ENCODE measurements around the gene OSTM1. TPM values are rescaled to one million over a fixed set of nuclear protein-coding genes. Genes with fewer than 3 reads are reported as not detected.

Gene OSTM1
- total and polyA plus RNA-seq, 2 experiments from 2014 or later, result 27.0 to 29.3 TPM

DNA sequence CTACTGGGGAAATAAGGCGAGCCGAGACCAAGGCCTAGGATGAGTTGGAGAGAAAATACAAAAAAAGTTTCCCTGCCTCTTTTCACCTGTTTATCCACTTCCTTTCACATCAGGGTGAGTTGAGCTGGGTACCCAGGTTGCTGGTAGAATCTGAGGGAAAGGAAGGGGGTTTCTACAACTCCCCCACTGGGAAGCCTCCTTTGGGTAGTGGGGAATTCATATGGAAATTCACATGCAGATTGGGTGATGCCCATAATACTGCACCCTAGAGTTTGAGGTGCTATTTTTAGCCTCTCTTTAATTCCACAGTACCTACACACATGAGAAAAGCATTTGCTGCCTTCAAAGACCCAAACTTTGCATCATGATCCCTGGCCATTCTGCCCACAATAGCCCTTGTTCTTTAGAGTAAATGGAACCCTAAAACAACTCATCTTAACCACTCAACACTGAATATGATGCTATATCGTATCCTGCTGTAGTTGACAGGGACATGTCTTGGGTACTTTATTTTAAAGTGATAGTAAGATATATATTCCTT lies 2.7 kb downstream of the OSTM1 start:
- TF ChIP-seq EZH2 (IDR thresholded peaks at IDR 0.05; ENCODE audit: insufficient read depth, poor library complexity, severe bottlenecking), result no peak
- TF ChIP-seq EZH2phosphoT487 (IDR thresholded peaks at IDR 0.05; ENCODE audit: insufficient read depth, low read depth), result no peak
- H3K27me3 ChIP-seq (replicated peaks; ENCODE audit: insufficient read depth), result no peaks in the 10 kb centered on the region
- H3K9ac ChIP-seq, result no peak overlapping the region
- H3K9me3 ChIP-seq (ENCODE audit: low read depth), result no peaks in the 10 kb centered on the region
- no peak for DNase-seq
- H3F3A ChIP-seq (ENCODE audit: insufficient read depth), result no peaks in the 10 kb centered on the region
- H3K79me2 ChIP-seq (ENCODE audit: insufficient read depth), result peaks cover 24% of the 10 kb centered on the region
- H3K9me2 ChIP-seq (ENCODE audit: insufficient read depth), result no peaks in the 10 kb centered on the region
- peaks cover 9% of the 10 kb centered on the region; the same call in 1 of the 2 replicates for H3K4me1 ChIP-seq (ENCODE audit: insufficient read depth)
- H3K27ac ChIP-seq, result no peak overlapping the region
- no peak overlapping the region for H3K4me3 ChIP-seq
- in situ Hi-C loops (cut with MboI), result no loop called here
- no peak overlapping the region for H2AFZ ChIP-seq
- H3K4me2 ChIP-seq (ENCODE audit: unreplicated experiment), result no peak overlapping the region
- H3K36me3 ChIP-seq (ENCODE audit: low read depth), result no peaks in the 10 kb centered on the region
- H4K20me1 ChIP-seq (ENCODE audit: insufficient read depth), result no peaks in the 10 kb centered on the region
- 87 to 89% methylated on average over 3 of the region's 3 CpGs for WGBS, 2 experiments (ENCODE audit: low coverage in 1 of 2, low lambda C conversion rate in 2 of 2, missing lambda C conversion rate in 2 of 2)

DNA sequence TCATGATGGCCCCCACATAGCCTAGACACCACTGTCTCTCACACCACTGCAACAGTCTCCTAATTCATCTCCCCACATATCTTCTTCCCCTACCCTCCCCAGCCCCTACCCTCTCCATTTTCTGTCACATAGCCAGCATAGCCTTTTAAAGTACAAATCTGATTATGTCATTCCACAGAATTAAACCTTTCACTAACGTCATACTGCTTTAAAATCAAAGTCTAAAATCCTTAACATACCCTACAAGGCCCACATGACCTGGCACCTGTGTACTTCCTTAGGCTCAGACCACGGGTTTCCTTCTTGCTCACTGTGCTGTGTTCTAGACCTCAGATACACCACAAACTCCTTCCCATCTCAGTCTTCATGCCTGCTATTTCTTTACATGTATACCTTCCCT lies 5.9 kb downstream of the OSTM1 start:
- Histone ChIP-seq H3K9me2 (ENCODE audit: insufficient read depth) (no peaks in the 10 kb centered on the region), H3K9me3 (ENCODE audit: low read depth) (no peaks in the 10 kb centered on the region), H3K9ac (no peak overlapping the region), H3K79me2 (ENCODE audit: insufficient read depth) (peaks cover 20% of the 10 kb centered on the region), H3K27ac (no peak overlapping the region), H3F3A (ENCODE audit: insufficient read depth) (no peaks in the 10 kb centered on the region), H3K4me3 (no peak overlapping the region), H4K20me1 (ENCODE audit: insufficient read depth) (no peaks in the 10 kb centered on the region), H3K4me2 (ENCODE audit: unreplicated experiment) (no peak overlapping the region), H2AFZ (no peak overlapping the region), H3K36me3 (ENCODE audit: low read depth) (no peaks in the 10 kb centered on the region), H3K27me3 (replicated peaks; ENCODE audit: insufficient read depth) (no peaks in the 10 kb centered on the region), H3K4me1 (ENCODE audit: insufficient read depth) (peaks cover 8% of the 10 kb centered on the region; the same call in 1 of the 2 replicates)
- no peak for TF ChIP-seq EZH2phosphoT487 (IDR thresholded peaks at IDR 0.05; ENCODE audit: insufficient read depth, low read depth)
- TF ChIP-seq EZH2 (IDR thresholded peaks at IDR 0.05; ENCODE audit: insufficient read depth, poor library complexity, severe bottlenecking), result no peak
- 92 to 98% methylated on average over 2 of the region's 2 CpGs for WGBS, 2 experiments (ENCODE audit: low coverage in 1 of 2, low lambda C conversion rate in 2 of 2, missing lambda C conversion rate in 2 of 2)
- in situ Hi-C loops (cut with MboI), result no loop called here
- no peak for DNase-seq

DNA sequence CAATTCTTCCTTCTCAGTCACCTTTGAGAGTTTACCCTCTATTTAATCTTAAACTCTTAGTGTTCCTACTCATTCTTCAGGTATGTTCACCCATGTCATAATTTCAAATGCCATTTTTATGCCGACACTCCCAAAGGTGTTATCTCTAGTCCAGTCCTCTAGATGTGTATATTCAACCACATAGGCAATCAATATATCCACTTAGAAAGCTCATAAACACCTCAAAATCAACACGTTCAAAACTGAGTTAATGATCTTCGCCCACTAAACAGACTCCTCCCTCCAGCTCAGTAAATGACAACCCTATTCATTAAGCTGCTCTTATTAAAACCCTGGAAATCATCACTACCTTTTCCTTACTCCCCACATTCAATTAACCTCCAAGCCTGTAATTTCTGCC lies 6.4 kb downstream of the OSTM1 start:
- no peaks in the 10 kb centered on the region for H3K9me2 ChIP-seq (ENCODE audit: insufficient read depth)
- no peak overlapping the region for H2AFZ ChIP-seq
- 96 to 98% methylated on average over 3 of the region's 3 CpGs for WGBS, 2 experiments (ENCODE audit: low coverage in 1 of 2, low lambda C conversion rate in 2 of 2, missing lambda C conversion rate in 2 of 2)
- H3K79me2 ChIP-seq (ENCODE audit: insufficient read depth), result peaks cover 16% of the 10 kb centered on the region
- no peak for DNase-seq
- H3K9me3 ChIP-seq (ENCODE audit: low read depth), result no peaks in the 10 kb centered on the region
- no peaks in the 10 kb centered on the region for H4K20me1 ChIP-seq (ENCODE audit: insufficient read depth)
- H3K36me3 ChIP-seq (ENCODE audit: low read depth), result no peaks in the 10 kb centered on the region
- no peak overlapping the region for H3K4me2 ChIP-seq (ENCODE audit: unreplicated experiment)
- TF ChIP-seq EZH2phosphoT487 (IDR thresholded peaks at IDR 0.05; ENCODE audit: insufficient read depth, low read depth) (no peak), EZH2 (IDR thresholded peaks at IDR 0.05; ENCODE audit: insufficient read depth, poor library complexity, severe bottlenecking) (no peak)
- no peak overlapping the region for H3K27ac ChIP-seq
- in situ Hi-C loops (cut with MboI), result no loop called here
- H3K4me3 ChIP-seq, result no peak overlapping the region
- no peak overlapping the region for H3K9ac ChIP-seq
- no peaks in the 10 kb centered on the region for H3F3A ChIP-seq (ENCODE audit: insufficient read depth)
- H3K4me1 ChIP-seq (ENCODE audit: insufficient read depth), result peaks cover 3% of the 10 kb centered on the region; the same call in 1 of the 2 replicates
- no peaks in the 10 kb centered on the region for H3K27me3 ChIP-seq (replicated peaks; ENCODE audit: insufficient read depth)

DNA sequence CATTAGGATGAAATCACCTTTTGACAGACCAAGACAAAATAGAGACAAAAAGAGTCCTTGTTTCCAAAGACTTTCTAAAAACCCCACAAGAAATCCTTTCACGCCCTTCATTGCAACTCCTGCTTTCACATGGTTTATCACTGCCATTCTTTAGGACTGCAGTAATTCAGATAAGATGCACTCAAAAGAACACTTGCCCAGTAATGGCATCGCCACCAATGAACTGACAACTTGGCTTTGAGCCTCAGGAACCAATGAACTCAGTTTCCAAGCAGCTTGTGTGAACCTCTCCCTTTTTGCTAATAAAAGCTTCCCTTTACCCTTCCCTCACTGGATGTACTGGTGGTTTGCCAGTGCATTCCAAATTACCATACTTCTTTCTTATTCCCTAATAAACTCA lies 21.8 kb downstream of the OSTM1 start:
- H3K27me3 ChIP-seq (replicated peaks; ENCODE audit: insufficient read depth), result no peaks in the 10 kb centered on the region
- no peaks in the 10 kb centered on the region for H3K79me2 ChIP-seq (ENCODE audit: insufficient read depth)
- TF ChIP-seq EZH2 (IDR thresholded peaks at IDR 0.05; ENCODE audit: insufficient read depth, poor library complexity, severe bottlenecking) (no peak), EZH2phosphoT487 (IDR thresholded peaks at IDR 0.05; ENCODE audit: insufficient read depth, low read depth) (no peak)
- H2AFZ ChIP-seq, result no peak overlapping the region
- H3K27ac ChIP-seq, result no peak overlapping the region
- in situ Hi-C loops (cut with MboI), result no loop called here
- no peak for DNase-seq
- H3K9me2 ChIP-seq (ENCODE audit: insufficient read depth), result no peaks in the 10 kb centered on the region
- H3K4me3 ChIP-seq, result no peak overlapping the region
- H3K4me1 ChIP-seq (ENCODE audit: insufficient read depth), result no peaks in the 10 kb centered on the region
- H3K4me2 ChIP-seq (ENCODE audit: unreplicated experiment), result no peak overlapping the region
- H3K9me3 ChIP-seq (ENCODE audit: low read depth), result no peaks in the 10 kb centered on the region
- H4K20me1 ChIP-seq (ENCODE audit: insufficient read depth), result no peaks in the 10 kb centered on the region
- H3K36me3 ChIP-seq (ENCODE audit: low read depth), result no peaks in the 10 kb centered on the region; the same call in 1 of the 2 replicates
- H3F3A ChIP-seq (ENCODE audit: insufficient read depth), result no peaks in the 10 kb centered on the region
- WGBS, 2 experiments (ENCODE audit: low coverage in 1 of 2, low lambda C conversion rate in 2 of 2, missing lambda C conversion rate in 2 of 2), result 79 to 100% methylated on average over 2 of the region's 2 CpGs
- no peak overlapping the region for H3K9ac ChIP-seq

DNA sequence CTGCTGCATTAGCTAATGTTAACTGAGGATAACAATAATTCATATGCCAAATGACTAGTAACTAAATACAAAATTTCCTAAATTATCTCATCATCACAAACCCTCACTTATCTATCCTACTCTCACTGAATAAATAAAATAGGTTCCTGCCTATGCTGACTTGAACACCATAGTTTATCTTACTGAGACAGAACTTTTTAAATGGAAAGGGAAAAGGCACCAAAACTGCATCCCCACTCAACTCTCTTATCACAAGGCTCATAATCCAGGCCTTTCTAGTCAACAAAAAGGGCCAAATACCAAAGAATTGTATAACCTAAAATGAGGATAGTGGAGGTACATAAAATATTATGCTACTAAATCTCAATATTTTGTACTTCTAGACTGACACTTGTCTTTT lies 23.1 kb downstream of the OSTM1 start:
- H3K27ac ChIP-seq, result no peak overlapping the region

More for the DNA sequence above, 23.1 kb downstream of the OSTM1 start:
- TF ChIP-seq EZH2 (IDR thresholded peaks at IDR 0.05; ENCODE audit: insufficient read depth, poor library complexity, severe bottlenecking), result no peak
- no peak for TF ChIP-seq EZH2phosphoT487 (IDR thresholded peaks at IDR 0.05; ENCODE audit: insufficient read depth, low read depth)
- no peaks in the 10 kb centered on the region for H3F3A ChIP-seq (ENCODE audit: insufficient read depth)
- no peak overlapping the region for H3K4me3 ChIP-seq
- no peaks in the 10 kb centered on the region for H3K9me2 ChIP-seq (ENCODE audit: insufficient read depth)
- in situ Hi-C loops (cut with MboI), result no loop called here
- H3K36me3 ChIP-seq (ENCODE audit: low read depth), result no peaks in the 10 kb centered on the region; the same call in 1 of the 2 replicates
- no peaks in the 10 kb centered on the region for H4K20me1 ChIP-seq (ENCODE audit: insufficient read depth)
- no peak overlapping the region for H3K4me2 ChIP-seq (ENCODE audit: unreplicated experiment)
- DNase-seq, result no peak
- H3K9ac ChIP-seq, result no peak overlapping the region
- no peaks in the 10 kb centered on the region for H3K27me3 ChIP-seq (replicated peaks; ENCODE audit: insufficient read depth)
- H2AFZ ChIP-seq, result no peak overlapping the region
- H3K9me3 ChIP-seq (ENCODE audit: low read depth), result no peaks in the 10 kb centered on the region
- H3K4me1 ChIP-seq (ENCODE audit: insufficient read depth), result no peaks in the 10 kb centered on the region
- H3K79me2 ChIP-seq (ENCODE audit: insufficient read depth), result no peaks in the 10 kb centered on the region

Data from GM23248 (cell line).